ENCODE measurements around the gene STX1B. TPM values are rescaled to one million over a fixed set of nuclear protein-coding genes. Genes with fewer than 3 reads are reported as not detected.
"Not testable (repeated sequence)": the region's sequence is repeated elsewhere in the genome, so short reads cannot be mapped to it uniquely, and the experiment has no call there.

The STX1B gene
- total and polyA plus RNA-seq, 4 experiments from 2014 or later: 1.5 to 2.4 TPM; not detected in 2

DNA sequence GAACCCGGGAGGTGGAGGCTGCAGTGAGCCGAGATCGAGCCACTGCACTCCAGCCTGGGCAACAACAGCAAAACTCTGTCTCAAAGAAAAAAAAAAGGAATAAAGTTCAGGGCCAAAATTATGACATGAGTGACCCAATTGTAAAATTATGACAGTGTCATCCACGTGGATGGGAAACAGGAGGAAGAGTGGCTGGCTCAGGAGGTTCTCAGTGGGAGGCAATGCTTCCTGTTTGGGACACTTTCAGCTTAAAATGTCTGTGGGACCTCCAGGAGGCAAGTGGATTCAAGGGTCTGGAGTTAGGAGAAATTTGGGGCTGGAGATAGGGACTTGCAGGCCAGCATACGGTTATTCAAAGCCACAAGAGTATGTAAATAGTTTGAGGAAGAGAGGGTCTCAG, 14.9 kb upstream of the STX1B start:
- H3K36me3 Mint-ChIP-seq: no peaks in the 10 kb centered on the region
- DNase-seq: no peak
- H3K27me3 ChIP-seq (ENCODE audit: insufficient read depth, low read length): no peaks in the 10 kb centered on the region
- H3K36me3 ChIP-seq (ENCODE audit: insufficient read depth, low read length): no peaks in the 10 kb centered on the region
- ChIA-PET POLR2A (ENCODE audit: partially characterized antibody) (interaction anchor here (1.0 kb wide), 1 partner anchor 177 kb away, joined by 3 read pairs; no protein-coding TSS in a partner anchor), CTCF (ENCODE audit: partially characterized antibody) (no interaction called here)
- no peak overlapping the region for H3K4me3 Mint-ChIP-seq
- H3K4me1 Mint-ChIP-seq: no peaks in the 10 kb centered on the region
- H3K9me3 ChIP-seq (ENCODE audit: control insufficient read depth in 1 of 2, low read length in 2 of 2): no peaks in the 10 kb centered on the region
- H3K4me3 ChIP-seq (ENCODE audit: low read length in 2 of 2): no peak overlapping the region
- H3K27ac ChIP-seq (ENCODE audit: low read depth, low read length): no peak overlapping the region
- no peaks in the 10 kb centered on the region for H3K27me3 Mint-ChIP-seq
- intact Hi-C loops (cut with micrococcal nuclease): no loop called here
- H3K4me1 ChIP-seq (ENCODE audit: insufficient read depth, low read length): no peaks in the 10 kb centered on the region
- H3K27ac Mint-ChIP-seq: peak overlapping the region in 1 of 7 donors; percentile 49
- no peaks in the 10 kb centered on the region for H3K9me3 Mint-ChIP-seq

DNA sequence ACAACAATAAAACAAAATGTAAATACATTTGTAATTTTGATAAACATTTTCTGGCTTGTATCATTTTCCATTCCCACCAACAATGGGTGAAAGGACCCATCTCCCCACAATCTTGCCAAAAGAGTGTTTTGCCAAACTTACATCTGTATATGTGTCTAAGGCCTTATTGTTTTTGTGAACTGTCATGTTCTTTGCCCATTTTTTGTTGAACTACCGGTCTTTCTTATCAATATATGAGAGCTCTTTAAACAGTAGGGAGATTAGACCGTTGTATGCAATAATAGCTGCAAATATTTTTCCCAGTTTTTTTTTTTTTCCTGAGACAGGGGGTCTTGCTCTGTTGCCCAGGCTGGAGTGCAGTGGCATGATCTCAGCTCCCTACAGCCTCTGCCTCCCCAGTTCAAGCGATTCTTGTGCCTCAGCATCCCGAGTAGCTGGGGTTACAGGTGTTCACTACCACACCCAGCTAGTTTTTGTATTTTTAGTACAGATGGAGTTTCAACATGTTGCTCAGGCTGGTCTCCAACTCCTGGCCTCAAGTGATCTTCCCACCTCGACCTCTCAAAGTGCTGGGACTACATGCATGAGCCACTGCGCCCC, 13.3 kb upstream of the STX1B start:
- CTCF ChIA-PET (ENCODE audit: partially characterized antibody): no interaction called here
- no peaks in the 10 kb centered on the region for H3K27me3 Mint-ChIP-seq
- no peak overlapping the region for H3K4me3 ChIP-seq (ENCODE audit: low read length in 2 of 2)
- H3K9me3 ChIP-seq (ENCODE audit: control insufficient read depth in 1 of 2, low read length in 2 of 2): no peaks in the 10 kb centered on the region
- intact Hi-C loops (cut with micrococcal nuclease): no loop called here
- POLR2A ChIA-PET (ENCODE audit: partially characterized antibody): no interaction called here
- H3K4me3 Mint-ChIP-seq: no peak overlapping the region
- no peak for DNase-seq
- no peaks in the 10 kb centered on the region for H3K4me1 ChIP-seq (ENCODE audit: insufficient read depth, low read length)
- peak overlapping the region in 1 of 7 donors; percentile 32 for H3K27ac Mint-ChIP-seq
- H3K36me3 ChIP-seq (ENCODE audit: insufficient read depth, low read length): no peaks in the 10 kb centered on the region
- no peaks in the 10 kb centered on the region for H3K27me3 ChIP-seq (ENCODE audit: insufficient read depth, low read length)
- no peak overlapping the region for H3K27ac ChIP-seq (ENCODE audit: low read depth, low read length)
- no peaks in the 10 kb centered on the region for H3K36me3 Mint-ChIP-seq
- no peaks in the 10 kb centered on the region for H3K4me1 Mint-ChIP-seq
- no peaks in the 10 kb centered on the region for H3K9me3 Mint-ChIP-seq

DNA sequence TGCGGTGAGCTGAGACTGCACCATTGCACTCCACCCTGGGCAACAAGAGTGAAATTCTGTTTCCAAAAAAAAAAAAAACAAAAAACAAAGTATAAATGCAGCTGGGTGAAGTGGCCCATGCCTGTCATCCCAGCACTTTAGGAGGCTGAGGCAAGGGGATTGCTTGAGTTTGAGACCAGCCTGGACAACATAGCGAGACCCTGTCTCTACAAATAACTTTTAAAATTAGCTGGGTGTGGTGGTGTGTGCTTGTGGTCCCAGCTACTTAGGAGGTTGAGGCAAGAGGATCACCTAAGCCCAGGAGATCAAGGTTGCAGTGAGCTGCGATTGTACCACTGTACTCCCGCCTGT, 12.8 kb upstream of the STX1B start:
- H3K4me3 Mint-ChIP-seq: no peak overlapping the region
- Histone ChIP-seq H3K9me3 (ENCODE audit: control insufficient read depth in 1 of 2, low read length in 2 of 2) (no peaks in the 10 kb centered on the region), H3K27me3 (ENCODE audit: insufficient read depth, low read length) (no peaks in the 10 kb centered on the region), H3K36me3 (ENCODE audit: insufficient read depth, low read length) (no peaks in the 10 kb centered on the region), H3K4me3 (ENCODE audit: low read length in 2 of 2) (no peak overlapping the region), H3K4me1 (ENCODE audit: insufficient read depth, low read length) (no peaks in the 10 kb centered on the region), H3K27ac (ENCODE audit: low read depth, low read length) (no peak overlapping the region)
- no peaks in the 10 kb centered on the region for H3K36me3 Mint-ChIP-seq
- CTCF ChIA-PET (ENCODE audit: partially characterized antibody): no interaction called here
- no peak for DNase-seq
- POLR2A ChIA-PET (ENCODE audit: partially characterized antibody): interaction anchor here (1.1 kb wide), 1 partner anchor 119 kb away, joined by 3 read pairs; no protein-coding TSS in a partner anchor
- H3K27ac Mint-ChIP-seq: no peak overlapping the region
- H3K27me3 Mint-ChIP-seq: no peaks in the 10 kb centered on the region
- no peaks in the 10 kb centered on the region for H3K9me3 Mint-ChIP-seq
- intact Hi-C loops (cut with micrococcal nuclease): no loop called here
- no peaks in the 10 kb centered on the region for H3K4me1 Mint-ChIP-seq

DNA sequence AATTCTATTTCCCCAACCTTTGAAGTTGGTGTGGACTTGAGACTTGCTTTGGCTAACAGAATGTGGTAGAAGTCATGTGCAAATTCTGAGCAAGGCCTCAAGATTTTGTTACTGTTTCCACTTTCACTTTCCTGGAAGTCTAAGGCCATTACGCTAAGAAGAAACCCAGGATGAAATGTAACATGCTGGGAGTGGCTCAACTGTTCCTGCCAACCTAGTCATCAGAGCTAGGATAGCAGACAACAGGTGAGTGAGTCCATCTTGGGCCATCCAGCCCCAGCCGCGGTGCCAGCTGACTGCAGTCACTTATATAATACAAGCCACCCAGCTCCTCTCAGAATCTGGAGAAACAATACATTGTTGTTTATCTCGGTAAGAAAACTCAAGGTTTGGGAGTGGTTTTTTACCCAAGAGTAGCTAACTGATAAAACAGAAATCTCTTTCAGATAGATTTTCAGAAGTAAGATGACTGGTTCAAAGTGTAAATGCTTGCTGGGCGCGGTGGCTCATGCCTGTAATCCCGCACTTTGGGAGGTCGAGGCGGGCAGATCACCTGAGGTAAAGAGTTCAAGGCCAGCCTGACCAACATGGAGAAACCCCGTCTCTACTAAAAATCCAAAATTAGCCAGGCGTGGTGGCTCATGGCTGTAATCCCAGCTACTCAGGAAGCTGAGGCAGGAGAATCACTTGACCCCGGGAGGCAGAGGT, 12.3 kb upstream of the STX1B start:
- CTCF ChIA-PET (ENCODE audit: partially characterized antibody): no interaction called here
- POLR2A ChIA-PET (ENCODE audit: partially characterized antibody): interaction anchor here (0.7 to 1.1 kb wide), 3 partner anchors 65 to 157 kb away, joined by 3 read pairs; partner anchors contain the start of genes FUS and SETD1A
- Mint-ChIP-seq H3K9me3 (no peaks in the 10 kb centered on the region), H3K4me1 (no peaks in the 10 kb centered on the region), H3K36me3 (no peaks in the 10 kb centered on the region), H3K27ac (peak overlapping the region in 1 of 7 donors; percentile 3), H3K4me3 (no peak overlapping the region), H3K27me3 (no peaks in the 10 kb centered on the region)
- Histone ChIP-seq H3K27ac (ENCODE audit: low read depth, low read length) (no peak overlapping the region), H3K27me3 (ENCODE audit: insufficient read depth, low read length) (no peaks in the 10 kb centered on the region), H3K4me3 (ENCODE audit: low read length in 2 of 2) (no peak overlapping the region), H3K4me1 (ENCODE audit: insufficient read depth, low read length) (no peaks in the 10 kb centered on the region), H3K36me3 (ENCODE audit: insufficient read depth, low read length) (no peaks in the 10 kb centered on the region), H3K9me3 (ENCODE audit: control insufficient read depth in 1 of 2, low read length in 2 of 2) (no peaks in the 10 kb centered on the region)
- intact Hi-C loops (cut with micrococcal nuclease): no loop called here
- DNase-seq: no peak

DNA sequence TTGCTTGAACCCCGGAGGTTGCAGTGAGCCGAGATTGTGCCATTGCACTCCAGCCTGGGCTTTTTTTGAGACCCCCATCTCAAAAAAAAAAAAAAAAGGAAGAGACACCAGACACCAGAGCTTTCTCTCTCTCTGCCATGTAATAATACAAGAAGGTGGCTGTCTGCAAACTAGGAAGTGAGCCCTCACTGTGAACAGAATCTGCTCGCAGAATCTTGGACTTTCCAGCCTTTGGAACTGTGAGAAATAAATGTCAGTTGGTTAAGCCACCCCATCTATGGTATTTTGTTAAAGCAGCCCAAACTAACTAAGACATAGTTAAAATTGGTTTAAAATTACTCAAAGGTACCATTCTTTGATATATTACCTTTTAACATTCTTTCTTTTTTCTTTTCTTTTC, 10.1 kb upstream of the STX1B start:
- Histone ChIP-seq H3K9me3 (ENCODE audit: control insufficient read depth in 1 of 2, low read length in 2 of 2) (no peaks in the 10 kb centered on the region), H3K36me3 (ENCODE audit: insufficient read depth, low read length) (no peaks in the 10 kb centered on the region), H3K4me1 (ENCODE audit: insufficient read depth, low read length) (no peaks in the 10 kb centered on the region), H3K27me3 (ENCODE audit: insufficient read depth, low read length) (no peaks in the 10 kb centered on the region), H3K4me3 (ENCODE audit: low read length in 2 of 2) (no peak overlapping the region), H3K27ac (ENCODE audit: low read depth, low read length) (no peak overlapping the region)
- no peak overlapping the region for H3K4me3 Mint-ChIP-seq
- CTCF ChIA-PET (ENCODE audit: partially characterized antibody): interaction anchor here (0.8 to 0.9 kb wide), 2 partner anchors 35 to 122 kb away, joined by 4 to 5 read pairs; partner anchors contain the start of gene HSD3B7
- POLR2A ChIA-PET (ENCODE audit: partially characterized antibody): no interaction called here
- H3K36me3 Mint-ChIP-seq: no peaks in the 10 kb centered on the region
- H3K27me3 Mint-ChIP-seq: peaks cover 0 to 5% of the 10 kb centered on the region in 2 donors
- intact Hi-C loops (cut with micrococcal nuclease): no loop called here
- no peak for DNase-seq
- no peaks in the 10 kb centered on the region for H3K9me3 Mint-ChIP-seq
- no peaks in the 10 kb centered on the region for H3K4me1 Mint-ChIP-seq
- H3K27ac Mint-ChIP-seq: no peak overlapping the region

DNA sequence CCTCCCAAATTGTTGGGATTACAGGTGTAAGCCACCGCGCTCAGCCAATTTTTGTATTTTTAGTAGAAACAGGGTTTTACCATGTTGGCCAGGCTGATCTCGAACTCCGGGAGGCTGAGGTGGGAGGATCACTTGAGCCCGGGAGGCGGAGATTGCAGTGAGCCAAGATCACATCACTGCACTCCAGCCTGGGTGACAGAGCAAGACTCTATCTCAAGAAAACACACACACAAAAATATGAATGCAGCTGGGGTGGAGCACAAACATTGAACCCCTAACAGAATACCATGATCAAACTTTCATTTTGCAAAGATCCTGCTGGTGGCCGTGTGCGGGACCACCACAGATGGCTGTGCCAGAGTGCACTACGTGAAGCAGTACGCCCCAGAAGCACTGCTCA, 7.3 kb upstream of the STX1B start:
- H3K4me1 ChIP-seq (ENCODE audit: insufficient read depth, low read length); H3K27ac Mint-ChIP-seq; H3K36me3 ChIP-seq (ENCODE audit: insufficient read depth, low read length); H3K27ac ChIP-seq (ENCODE audit: low read depth, low read length); H3K27me3 ChIP-seq (ENCODE audit: insufficient read depth, low read length); H3K9me3 Mint-ChIP-seq; H3K9me3 ChIP-seq (ENCODE audit: control insufficient read depth in 1 of 2, low read length in 2 of 2); DNase-seq; CTCF ChIA-PET (ENCODE audit: partially characterized antibody); intact Hi-C loops (cut with micrococcal nuclease); H3K4me3 Mint-ChIP-seq; H3K4me3 ChIP-seq (ENCODE audit: low read length in 2 of 2); H3K36me3 Mint-ChIP-seq; POLR2A ChIA-PET (ENCODE audit: partially characterized antibody); H3K4me1 Mint-ChIP-seq: not testable (repeated sequence)
- H3K27me3 Mint-ChIP-seq: peaks cover 10 to 13% of the 10 kb centered on the region in 2 donors

DNA sequence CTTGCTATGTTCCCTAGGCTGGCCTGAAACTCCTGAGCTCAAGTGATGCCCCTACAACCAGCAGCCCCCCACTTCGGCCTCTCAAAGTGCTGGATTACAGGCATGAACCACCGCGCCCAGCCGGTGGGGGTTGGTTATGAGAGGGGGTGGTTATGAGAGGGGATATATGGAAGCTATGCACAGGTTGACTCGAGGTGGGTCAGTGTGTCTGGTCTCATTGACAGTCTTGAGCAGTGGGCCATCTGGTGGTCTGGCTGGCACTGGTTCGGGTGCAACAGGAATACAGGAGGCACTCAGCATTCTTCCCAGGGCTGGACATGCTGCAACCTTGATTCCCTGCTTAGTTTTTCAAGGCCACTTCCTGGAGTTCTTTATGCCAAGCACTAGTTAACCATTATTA, 5.6 kb upstream of the STX1B start:
- ChIA-PET CTCF (ENCODE audit: partially characterized antibody) (no interaction called here), POLR2A (ENCODE audit: partially characterized antibody) (no interaction called here)
- H3K9me3 ChIP-seq (ENCODE audit: control insufficient read depth in 1 of 2, low read length in 2 of 2): no peaks in the 10 kb centered on the region
- Mint-ChIP-seq H3K27me3 (peaks cover 19 to 23% of the 10 kb centered on the region in 2 donors), H3K9me3 (no peaks in the 10 kb centered on the region), H3K27ac (no peak overlapping the region), H3K4me1 (peaks cover 2 to 15% (median 9%) of the 10 kb centered on the region in 4 donors), H3K4me3 (no peak overlapping the region), H3K36me3 (no peaks in the 10 kb centered on the region)
- H3K4me3 ChIP-seq (ENCODE audit: low read length in 2 of 2): no peak overlapping the region
- intact Hi-C loops (cut with micrococcal nuclease): no loop called here
- peaks cover 4% of the 10 kb centered on the region for H3K4me1 ChIP-seq (ENCODE audit: insufficient read depth, low read length)
- DNase-seq: no peak
- H3K27me3 ChIP-seq (ENCODE audit: insufficient read depth, low read length): peaks cover 2% of the 10 kb centered on the region
- H3K27ac ChIP-seq (ENCODE audit: low read depth, low read length): no peak overlapping the region
- no peaks in the 10 kb centered on the region for H3K36me3 ChIP-seq (ENCODE audit: insufficient read depth, low read length)

Measured in CD4-positive, alpha-beta memory T cell (primary cell).